ENCODE measurements around the gene ASXL3. TPM values are rescaled to one million over a fixed set of nuclear protein-coding genes. Genes with fewer than 3 reads are reported as not detected.

Gene ASXL3
- total RNA-seq, 1 donor from 2014 or later, result 12.2 TPM

GRCh38 chr18:33717339-33717738 is 139.3 kb downstream of the ASXL3 start:
- no peak for DNase-seq (ENCODE audit: low spot score)

GRCh38 chr18:33720133-33720532 is 142.1 kb downstream of the ASXL3 start:
- no peak for DNase-seq (ENCODE audit: low spot score)

GRCh38 chr18:33729556-33729955 is 151.5 kb downstream of the ASXL3 start:
- DNase-seq (ENCODE audit: low spot score), result no peak

- DNase-seq (ENCODE audit: low spot score), result no peak
These were observed 155.4 kb downstream of the ASXL3 start for GRCh38 chr18:33733376-33733775.

GRCh38 chr18:33735428-33735827 is 157.4 kb downstream of the ASXL3 start:
- DNase-seq (ENCODE audit: low spot score), result no peak

GRCh38 chr18:33741760-33742159 is 163.7 kb downstream of the ASXL3 start:
- no peak for DNase-seq (ENCODE audit: low spot score)

- DNase-seq (ENCODE audit: low spot score), result no peak
These were observed 166.1 kb downstream of the ASXL3 start for GRCh38 chr18:33744032-33744697.

GRCh38 chr18:33745151-33745795 is 167.3 kb downstream of the ASXL3 start:
- no peak for DNase-seq (ENCODE audit: low spot score)

GRCh38 chr18:33745871-33746545 is 168.0 kb downstream of the ASXL3 start:
- no peak for DNase-seq (ENCODE audit: low spot score)

GRCh38 chr18:33749834-33750233 is 171.8 kb downstream of the ASXL3 start:
- no peak for DNase-seq (ENCODE audit: low spot score)

- DNase-seq (ENCODE audit: low spot score), result no peak
These were observed 172.3 kb downstream of the ASXL3 start for GRCh38 chr18:33750366-33750765.

GRCh38 chr18:33751613-33752221 is 173.7 kb downstream of the ASXL3 start:
- DNase-seq (ENCODE audit: low spot score), result no peak

- DNase-seq (ENCODE audit: low spot score), result no peak
These were observed 177.4 kb downstream of the ASXL3 start for GRCh38 chr18:33755391-33755790.

- peak; percentile 21 for DNase-seq (ENCODE audit: low spot score)
These were observed 178.0 kb downstream of the ASXL3 start for GRCh38 chr18:33755931-33756560.

GRCh38 chr18:33757037-33757436 is 179.0 kb downstream of the ASXL3 start:
- no peak for DNase-seq (ENCODE audit: low spot score)

GRCh38 chr18:33761363-33761762 is 183.3 kb downstream of the ASXL3 start:
- peak; percentile 26 for DNase-seq (ENCODE audit: low spot score)

GRCh38 chr18:33781429-33781828 is 203.4 kb downstream of the ASXL3 start:
- DNase-seq (ENCODE audit: low spot score), result no peak

Other genes starting within 250 kb of the ASXL3 start
- 0.69 TPM for gene CCDC178, start 137.5 kb upstream of the ASXL3 start, total RNA-seq

Measured in mucosa of gallbladder (tissue), 1 donor.